ENCODE results near the gene EP300. TPM values are rescaled to one million over a fixed set of nuclear protein-coding genes. Genes with fewer than 3 reads are reported as not detected.

EP300 gene
- total RNA-seq, 4 donors from 2014 or later: 50.5 to 111 (median 77.7) TPM

DNA sequence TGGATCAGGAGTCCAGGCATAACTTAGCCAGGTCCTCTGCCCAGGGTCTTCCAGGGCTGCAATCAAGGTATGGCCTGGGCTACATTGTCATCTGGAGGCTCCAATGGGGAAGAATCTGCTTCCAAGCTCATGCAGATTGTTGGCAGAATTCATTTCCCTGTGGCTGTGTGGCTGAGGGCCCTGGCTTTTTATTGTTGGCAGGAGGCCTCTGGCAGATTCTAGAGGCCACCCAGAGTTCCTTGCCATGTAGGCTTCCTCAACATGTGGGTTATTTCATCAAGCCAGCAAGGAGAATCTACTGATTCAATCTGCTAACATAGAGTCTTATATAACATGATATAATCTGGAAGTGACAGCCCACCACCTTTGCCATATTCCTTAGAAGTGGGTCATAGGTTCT, 16.4 kb upstream of the EP300 start:
- no peaks in the 10 kb centered on the region for H3K27me3 ChIP-seq
- H3K27ac ChIP-seq (replicated peaks in 1 of 4): no peak overlapping the region
- no peaks in the 10 kb centered on the region for H3K36me3 ChIP-seq
- TF ChIP-seq EP300 (IDR thresholded peaks at IDR 0.05): no peak
- no peak for TF ChIP-seq POLR2AphosphoS5 (IDR thresholded peaks at IDR 0.05)
- H3K4me1 ChIP-seq: no peaks in the 10 kb centered on the region
- no peaks in the 10 kb centered on the region for H3K9me3 ChIP-seq
- no peak overlapping the region for H3K4me3 ChIP-seq
- DNase-seq (ENCODE audit: extremely low spot score): no peak
- intact Hi-C loops (cut with DNase I): no loop called here

DNA sequence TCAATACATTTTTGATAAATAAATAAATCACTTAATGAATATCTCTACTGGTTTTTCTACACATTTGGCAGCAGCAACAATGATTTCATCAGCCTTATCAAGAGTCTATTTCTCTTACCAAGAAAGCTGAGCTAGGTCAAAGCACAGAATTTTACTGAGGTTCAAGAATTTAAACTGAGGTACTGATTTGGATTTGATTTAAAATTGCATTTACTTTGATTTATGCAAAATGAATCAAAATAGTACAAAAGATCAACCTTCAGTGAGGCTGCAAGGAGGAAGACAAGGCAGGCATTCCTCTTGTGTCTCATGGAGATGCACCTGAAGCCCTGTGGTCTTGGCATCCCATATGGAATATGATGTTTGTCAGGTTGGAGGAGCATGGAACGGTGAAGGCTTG, 15.5 kb upstream of the EP300 start:
- H3K36me3 ChIP-seq: no peaks in the 10 kb centered on the region
- WGBS: 83% methylated on average over 1 of the region's 1 CpG
- DNase-seq (ENCODE audit: extremely low spot score): no peak
- intact Hi-C loops (cut with DNase I): no loop called here
- H3K27ac ChIP-seq (replicated peaks in 1 of 4): no peak overlapping the region
- TF ChIP-seq POLR2AphosphoS5 (IDR thresholded peaks at IDR 0.05) (no peak), CTCF (IDR thresholded peaks at IDR 0.05) (no peak), EP300 (IDR thresholded peaks at IDR 0.05) (no peak), POLR2A (IDR thresholded peaks at IDR 0.05; ENCODE audit: low read depth) (no peak)
- no peaks in the 10 kb centered on the region for H3K9me3 ChIP-seq
- H3K4me1 ChIP-seq: no peaks in the 10 kb centered on the region
- no peak overlapping the region for H3K4me3 ChIP-seq
- H3K27me3 ChIP-seq: no peaks in the 10 kb centered on the region

DNA sequence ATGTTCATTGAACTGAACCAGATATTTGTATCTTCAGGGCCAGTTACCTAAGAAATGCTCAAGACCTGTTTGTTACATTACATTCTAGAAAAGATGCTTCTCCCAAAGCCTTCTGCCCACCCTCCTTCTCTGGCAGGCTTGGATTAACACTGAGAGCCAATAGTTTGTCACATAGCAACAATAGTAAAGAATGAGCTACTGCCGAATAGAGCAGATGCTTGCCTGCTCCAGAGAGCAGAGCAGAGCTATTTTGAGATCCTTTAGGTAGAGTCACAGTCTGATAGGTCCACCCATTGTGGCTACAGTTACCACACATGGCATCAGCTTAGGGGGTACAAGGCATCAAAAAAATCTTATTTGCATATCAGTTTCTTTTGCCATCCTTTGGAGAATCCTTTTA, 13.5 kb upstream of the EP300 start:
- intact Hi-C loops (cut with DNase I): no loop called here

GRCh38 chr22:41085842-41086241, 6.5 kb upstream of the EP300 start:
- 66% methylated on average over 2 of the region's 2 CpGs for WGBS
- Histone ChIP-seq H3K27ac (replicated peaks in 1 of 4) (no peak overlapping the region), H3K4me3 (no peak overlapping the region), H3K9me3 (no peaks in the 10 kb centered on the region), H3K4me1 (peaks cover 5 to 7% (median 5%) of the 10 kb centered on the region in 4 donors), H3K27me3 (no peaks in the 10 kb centered on the region), H3K36me3 (no peaks in the 10 kb centered on the region)
- no peak for TF ChIP-seq POLR2AphosphoS5 (IDR thresholded peaks at IDR 0.05)
- TF ChIP-seq CTCF (IDR thresholded peaks at IDR 0.05): no peak
- no peak for TF ChIP-seq EP300 (IDR thresholded peaks at IDR 0.05)
- no peak for TF ChIP-seq POLR2A (IDR thresholded peaks at IDR 0.05; ENCODE audit: low read depth)
- DNase-seq (ENCODE audit: extremely low spot score): no peak
- intact Hi-C loops (cut with DNase I): no loop called here

More for the DNA sequence above, 13.5 kb upstream of the EP300 start:
- H3K27ac ChIP-seq (replicated peaks in 1 of 4): no peak overlapping the region
- WGBS: 33% methylated on average over 1 of the region's 1 CpG
- H3K9me3 ChIP-seq: no peaks in the 10 kb centered on the region
- H3K27me3 ChIP-seq: no peaks in the 10 kb centered on the region
- H3K4me1 ChIP-seq: no peaks in the 10 kb centered on the region
- TF ChIP-seq POLR2AphosphoS5 (IDR thresholded peaks at IDR 0.05) (no peak), CTCF (IDR thresholded peaks at IDR 0.05) (no peak), POLR2A (IDR thresholded peaks at IDR 0.05; ENCODE audit: low read depth) (no peak), EP300 (IDR thresholded peaks at IDR 0.05) (no peak)
- DNase-seq (ENCODE audit: extremely low spot score): no peak
- no peaks in the 10 kb centered on the region for H3K36me3 ChIP-seq
- H3K4me3 ChIP-seq: no peak overlapping the region

GRCh38 chr22:41091132-41092022, 1.0 kb upstream of the EP300 start:
- WGBS: under 1% methylated on average over 31 of the region's 67 CpGs
- no peaks in the 10 kb centered on the region for H3K27me3 ChIP-seq
- H3K27ac ChIP-seq (replicated peaks in 1 of 4): peak overlapping the region; percentile 100
- TF ChIP-seq POLR2A (IDR thresholded peaks at IDR 0.05; ENCODE audit: low read depth) (peak; percentile 79), CTCF (IDR thresholded peaks at IDR 0.05) (no peak), EP300 (IDR thresholded peaks at IDR 0.05) (no peak), POLR2AphosphoS5 (IDR thresholded peaks at IDR 0.05) (peak; percentile 89 to 93)
- no peaks in the 10 kb centered on the region for H3K9me3 ChIP-seq
- intact Hi-C loops (cut with DNase I): loop anchor here (1.0 kb wide), 2 partner anchors 69 to 140 kb away; partner anchors contain the start of gene RBX1
- peak; percentile 100 for DNase-seq (ENCODE audit: extremely low spot score)
- H3K4me3 ChIP-seq: peak overlapping the region; percentile 96 to 100 (median 100)
- no peaks in the 10 kb centered on the region for H3K36me3 ChIP-seq
- H3K4me1 ChIP-seq: peaks cover 31 to 39% (median 34%) of the 10 kb centered on the region in 4 donors

Measured in esophagus muscularis mucosa (tissue), 4 donors.